ACC112 (cell line): ENCODE results near the gene OOSP1.

Experiments
- H2AFZ ChIP-seq: fragments of 200-600 bp; sonication (generic); one replicate; pipeline ENCODE4 v1.6.0; 2017; ENCODE audit warnings: antibody characterized with exemption, low read length; ENCODE audit not compliant: unreplicated experiment
- H3K27ac ChIP-seq: fragments of 200-600 bp; sonication (generic); 2 replicates; pipeline ENCODE4 v1.5.1; 2014; ENCODE audit warnings: low read depth, mild to moderate bottlenecking, antibody characterized with exemption, low read length, moderate library complexity
- H3K27me3 ChIP-seq: fragments of 200-600 bp; sonication (generic); 2 replicates; pipeline ENCODE4 v1.6.1; 2014; ENCODE audit warnings: mild to moderate bottlenecking, antibody characterized with exemption, low read length, moderate library complexity, mixed read lengths; ENCODE audit not compliant: insufficient read depth
- H3K36me3 ChIP-seq: fragments of 200-600 bp; sonication (generic); 2 replicates; pipeline ENCODE4 v1.6.1; 2016; ENCODE audit warnings: mild to moderate bottlenecking, antibody characterized with exemption, low read length, moderate library complexity, mixed read lengths; ENCODE audit not compliant: insufficient read depth
- H3K4me1 ChIP-seq: fragments of 200-600 bp; sonication (generic); one replicate; pipeline ENCODE4 v1.6.1; 2016; ENCODE audit warnings: low read length, mixed read lengths; ENCODE audit not compliant: insufficient read depth, unreplicated experiment, control insufficient read depth
- H3K4me3 ChIP-seq: fragments of 200-600 bp; sonication (generic); 2 replicates; pipeline ENCODE4 v1.5.1; 2014; ENCODE audit warnings: mild to moderate bottlenecking, low read depth, low read length
- H3K79me2 ChIP-seq: fragments of 200-600 bp; sonication (generic); one replicate; pipeline ENCODE4 v1.6.0; 2016; ENCODE audit warnings: low read length; ENCODE audit not compliant: control insufficient read depth, unreplicated experiment, insufficient read depth

The OOSP1 gene

DNA sequence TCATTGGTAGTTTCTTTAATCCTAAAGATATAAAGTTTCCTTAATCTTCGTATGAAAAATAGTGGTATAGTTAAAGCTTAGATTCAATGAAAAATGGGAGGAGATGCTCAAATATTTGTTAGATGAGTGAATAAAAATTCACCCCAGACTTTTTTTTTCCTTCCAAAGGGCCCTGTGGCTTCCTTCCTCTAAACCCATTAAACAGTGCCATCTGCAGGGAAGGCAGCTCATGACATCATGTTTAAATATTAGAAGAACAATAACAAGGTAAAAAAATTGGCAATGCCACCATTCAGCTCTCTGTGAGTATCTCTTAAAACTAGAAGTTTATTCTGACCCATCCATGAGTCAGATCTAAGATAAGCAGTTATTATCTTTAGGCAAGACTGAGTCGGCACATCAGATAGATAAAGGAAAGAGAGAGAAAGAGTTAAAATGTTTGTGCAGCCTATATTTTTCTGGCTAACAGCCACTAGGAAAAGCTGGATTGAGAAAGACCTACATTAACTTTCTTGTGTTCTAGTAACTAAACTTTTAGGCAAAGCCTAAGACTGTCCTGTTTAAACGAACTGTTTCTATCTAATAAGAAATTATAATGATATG, 19.1 kb upstream of the OOSP1 start:
- peaks cover 9% of the 10 kb centered on the region for H3K4me1 ChIP-seq
- H3K79me2 ChIP-seq = no peaks in the 10 kb centered on the region
- no peaks in the 10 kb centered on the region for H3K36me3 ChIP-seq
- H3K27ac ChIP-seq = peak overlapping the region; percentile 78
- H3K27me3 ChIP-seq = no peaks in the 10 kb centered on the region
- H2AFZ ChIP-seq = no peak overlapping the region
- no peak overlapping the region for H3K4me3 ChIP-seq

DNA sequence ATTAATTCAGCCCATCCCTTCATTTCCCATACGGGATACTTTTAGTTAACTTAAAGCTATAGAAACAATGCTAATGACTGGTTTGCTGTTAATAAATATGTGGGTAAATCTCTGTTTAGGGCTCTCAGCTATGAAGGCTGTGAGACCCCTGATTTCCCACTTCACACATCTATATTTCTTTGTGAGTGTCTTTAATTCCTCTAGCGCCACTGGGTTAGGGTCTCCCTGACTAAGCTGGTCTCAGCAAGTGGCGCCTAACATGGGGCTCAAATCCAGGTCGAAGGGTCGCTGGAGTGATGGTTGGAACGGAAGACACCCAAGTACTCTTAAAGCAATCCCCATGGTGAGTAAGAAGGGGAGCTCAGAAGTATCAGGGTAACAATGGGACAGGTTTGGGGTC, 14.4 kb upstream of the OOSP1 start:
- Histone ChIP-seq H3K27me3 (no peaks in the 10 kb centered on the region), H3K36me3 (no peaks in the 10 kb centered on the region), H3K4me3 (no peak overlapping the region), H3K27ac (no peak overlapping the region), H3K4me1 (peaks cover under 1% of the 10 kb centered on the region), H2AFZ (no peak overlapping the region), H3K79me2 (no peaks in the 10 kb centered on the region)

DNA sequence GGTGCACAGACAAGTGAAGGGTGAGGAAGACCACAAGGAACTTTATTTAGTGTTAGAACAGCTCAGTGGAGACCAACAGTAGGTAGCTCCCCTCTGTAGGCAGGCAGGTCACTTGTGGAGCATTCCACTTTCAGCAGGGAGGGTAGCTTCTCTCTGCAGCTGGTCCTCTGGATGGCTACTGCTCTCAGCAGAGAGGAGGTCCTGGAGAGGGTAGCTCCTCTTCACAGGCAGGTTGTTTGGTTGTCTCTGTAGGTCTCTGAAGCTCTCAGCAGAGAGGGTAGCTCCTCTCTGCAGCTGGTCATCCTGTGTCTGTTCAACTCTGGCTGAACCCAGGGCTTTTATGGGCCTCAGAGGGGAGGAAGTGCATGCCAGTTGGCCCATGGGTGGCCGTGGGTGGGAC, 6.5 kb upstream of the OOSP1 start:
- no peak overlapping the region for H3K27ac ChIP-seq
- H3K36me3 ChIP-seq = no peaks in the 10 kb centered on the region
- H3K79me2 ChIP-seq = no peaks in the 10 kb centered on the region
- no peak overlapping the region for H2AFZ ChIP-seq
- H3K27me3 ChIP-seq = peaks cover 9% of the 10 kb centered on the region; the same call in 1 of the 2 replicates
- no peak overlapping the region for H3K4me3 ChIP-seq
- no peaks in the 10 kb centered on the region for H3K4me1 ChIP-seq

DNA sequence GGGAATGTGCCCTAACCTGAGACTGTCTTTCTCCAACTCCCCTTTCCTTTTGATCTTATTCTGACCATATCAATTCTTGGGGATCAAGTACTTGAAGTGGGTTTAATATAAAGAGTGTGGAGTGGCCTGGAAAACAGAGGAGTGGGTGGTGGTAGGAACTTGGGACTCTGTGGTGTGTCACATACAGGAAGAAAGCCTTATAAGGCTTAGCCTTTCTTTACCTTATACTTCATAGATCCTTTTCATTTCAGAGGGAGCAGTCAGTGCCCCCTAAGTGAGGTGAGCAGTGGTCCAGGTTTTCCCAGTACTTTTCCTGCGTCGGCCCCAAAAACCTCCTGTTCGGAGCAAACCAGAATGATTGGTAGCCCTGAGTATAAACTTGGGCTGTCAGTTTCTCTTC, 486 bp downstream of the OOSP1 start:
- Histone ChIP-seq H3K4me3 (no peak overlapping the region), H3K27ac (no peak overlapping the region), H2AFZ (no peak overlapping the region), H3K36me3 (no peaks in the 10 kb centered on the region), H3K27me3 (peaks cover 34% of the 10 kb centered on the region), H3K79me2 (no peaks in the 10 kb centered on the region), H3K4me1 (no peaks in the 10 kb centered on the region)

DNA sequence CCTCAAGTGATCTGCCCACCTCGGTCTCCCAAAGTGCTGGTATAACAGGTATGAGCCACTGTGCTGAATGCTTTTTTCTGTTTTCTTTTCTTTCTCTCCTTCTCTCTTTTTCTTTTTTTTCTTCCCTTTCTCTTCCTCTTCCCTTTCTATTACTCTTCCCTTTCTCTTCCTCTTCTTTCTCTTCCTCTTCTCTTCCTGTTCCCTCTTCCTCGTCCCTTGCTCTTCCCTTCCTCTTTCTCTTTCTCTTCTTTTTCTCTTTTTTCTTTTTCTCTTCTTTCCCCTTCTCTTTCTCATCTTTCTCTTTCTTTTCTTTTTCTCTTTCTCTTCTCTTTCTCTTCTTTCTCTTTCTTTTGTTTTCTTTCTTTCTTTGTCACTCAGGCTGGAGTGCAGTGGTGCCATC, 1.2 kb downstream of the OOSP1 start:
- Histone ChIP-seq H2AFZ (no peak overlapping the region), H3K79me2 (no peaks in the 10 kb centered on the region), H3K27ac (no peak overlapping the region), H3K27me3 (peaks cover 31% of the 10 kb centered on the region), H3K4me3 (no peak overlapping the region), H3K36me3 (no peaks in the 10 kb centered on the region), H3K4me1 (no peaks in the 10 kb centered on the region)

DNA sequence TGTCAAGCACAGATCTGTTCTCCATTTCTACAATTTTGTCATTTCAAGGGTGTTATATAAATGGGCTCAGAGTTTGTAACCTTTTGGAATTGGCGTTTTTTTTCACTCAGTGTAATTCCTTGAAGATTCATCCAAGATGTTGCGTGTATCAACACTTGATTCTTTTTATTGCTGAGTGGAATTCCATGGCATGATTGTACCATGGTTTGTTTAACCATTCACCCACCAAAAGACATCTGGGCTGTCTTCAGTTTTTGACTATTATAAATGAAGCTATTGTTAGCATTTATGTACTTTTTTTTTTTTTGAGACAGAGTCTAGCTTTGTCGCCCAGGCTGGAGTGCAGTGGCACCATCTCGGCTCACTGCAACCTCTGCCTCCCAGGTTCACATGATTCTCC, 2.9 kb downstream of the OOSP1 start:
- H3K27ac ChIP-seq = no peak overlapping the region
- H3K79me2 ChIP-seq = no peaks in the 10 kb centered on the region
- H3K27me3 ChIP-seq = peaks cover 31% of the 10 kb centered on the region
- no peak overlapping the region for H3K4me3 ChIP-seq
- no peak overlapping the region for H2AFZ ChIP-seq
- H3K4me1 ChIP-seq = no peaks in the 10 kb centered on the region
- no peaks in the 10 kb centered on the region for H3K36me3 ChIP-seq

DNA sequence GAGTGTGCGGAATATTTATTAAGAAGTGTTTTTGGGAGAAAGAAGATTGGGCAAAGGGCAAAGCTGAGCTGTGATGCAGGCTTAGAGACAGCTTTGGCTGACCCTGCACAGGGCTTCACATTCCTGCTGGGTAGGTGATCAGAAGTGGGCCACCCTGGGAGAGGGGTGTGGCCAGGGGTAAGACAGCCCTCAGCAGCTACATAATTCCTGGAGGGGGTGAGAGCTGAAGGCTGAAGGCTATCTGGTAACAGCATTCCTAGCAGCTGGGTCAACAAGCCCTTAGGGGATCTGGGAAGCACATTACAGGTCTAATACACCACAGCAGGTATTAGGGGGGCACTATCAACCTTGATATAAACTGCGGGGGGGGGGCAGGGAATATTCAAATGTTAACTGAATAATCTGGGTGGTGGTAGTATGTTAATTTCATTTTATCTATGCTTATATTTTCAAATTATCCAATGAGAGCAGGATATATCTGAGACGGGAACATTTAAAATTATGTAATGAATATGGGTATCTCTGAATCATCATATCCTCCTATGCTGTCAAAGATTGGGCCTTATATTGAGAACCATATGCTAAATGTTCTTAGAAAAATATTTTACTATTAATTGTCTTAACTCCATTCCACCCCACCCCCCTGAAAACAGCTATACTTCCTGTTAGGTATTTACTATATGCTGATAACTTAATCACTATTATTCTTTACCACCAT, 5.9 kb downstream of the OOSP1 start:
- H3K27me3 ChIP-seq = 0 out of 2 replicates have a peak, but pooled peaks cover 8% of the 10 kb centered on the region
- H3K4me1 ChIP-seq = no peaks in the 10 kb centered on the region
- H3K4me3 ChIP-seq = no peak overlapping the region
- no peaks in the 10 kb centered on the region for H3K79me2 ChIP-seq
- H3K27ac ChIP-seq = no peak overlapping the region
- H3K36me3 ChIP-seq = no peaks in the 10 kb centered on the region
- no peak overlapping the region for H2AFZ ChIP-seq

GRCh38 chr11:59944720-59945119, 6.5 kb downstream of the OOSP1 start:
- H3K79me2 ChIP-seq = no peaks in the 10 kb centered on the region
- 0 out of 2 replicates have a peak, but pooled peaks cover 8% of the 10 kb centered on the region for H3K27me3 ChIP-seq
- H3K4me1 ChIP-seq = no peaks in the 10 kb centered on the region
- H3K4me3 ChIP-seq = no peak overlapping the region
- H3K27ac ChIP-seq = no peak overlapping the region
- H3K36me3 ChIP-seq = no peaks in the 10 kb centered on the region
- H2AFZ ChIP-seq = no peak overlapping the region

DNA sequence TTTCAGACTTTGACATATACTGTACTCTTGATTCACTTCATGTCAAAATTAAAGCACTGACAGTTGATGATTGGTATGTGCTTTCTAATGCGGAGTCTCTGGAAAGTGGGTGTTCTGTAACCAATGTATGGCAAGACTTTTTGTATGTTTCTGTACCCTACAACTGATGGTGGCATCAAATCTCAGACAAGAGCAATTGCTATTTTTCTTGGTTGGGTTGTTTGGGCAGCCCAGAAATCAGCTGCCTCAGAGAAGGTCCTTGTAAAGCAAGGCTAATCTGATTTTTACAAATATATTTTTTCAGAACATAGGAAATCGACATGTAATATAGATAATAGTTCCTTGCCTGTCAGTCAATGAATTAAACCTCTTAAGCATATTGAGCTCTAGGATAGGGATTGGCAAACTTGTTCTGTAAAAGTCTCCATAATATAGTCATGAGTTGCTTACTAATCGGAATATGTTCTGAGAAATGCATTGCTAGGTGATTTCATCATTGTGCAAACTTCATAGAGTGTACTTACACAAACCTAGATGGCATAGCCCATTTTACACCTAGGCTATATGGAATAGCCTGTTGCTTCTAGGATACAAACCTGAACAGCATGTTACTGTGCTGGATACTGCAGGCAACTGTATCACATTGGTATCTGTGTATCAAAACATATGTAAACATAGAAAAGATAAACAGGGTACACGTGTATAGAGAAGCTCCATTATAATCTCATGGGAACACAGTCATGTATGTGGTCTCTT, 15.4 kb downstream of the OOSP1 start:
- H2AFZ ChIP-seq = no peak overlapping the region
- no peaks in the 10 kb centered on the region for H3K36me3 ChIP-seq
- no peaks in the 10 kb centered on the region for H3K27me3 ChIP-seq
- H3K27ac ChIP-seq = no peak overlapping the region
- no peaks in the 10 kb centered on the region for H3K4me1 ChIP-seq
- H3K79me2 ChIP-seq = no peaks in the 10 kb centered on the region
- no peak overlapping the region for H3K4me3 ChIP-seq

DNA sequence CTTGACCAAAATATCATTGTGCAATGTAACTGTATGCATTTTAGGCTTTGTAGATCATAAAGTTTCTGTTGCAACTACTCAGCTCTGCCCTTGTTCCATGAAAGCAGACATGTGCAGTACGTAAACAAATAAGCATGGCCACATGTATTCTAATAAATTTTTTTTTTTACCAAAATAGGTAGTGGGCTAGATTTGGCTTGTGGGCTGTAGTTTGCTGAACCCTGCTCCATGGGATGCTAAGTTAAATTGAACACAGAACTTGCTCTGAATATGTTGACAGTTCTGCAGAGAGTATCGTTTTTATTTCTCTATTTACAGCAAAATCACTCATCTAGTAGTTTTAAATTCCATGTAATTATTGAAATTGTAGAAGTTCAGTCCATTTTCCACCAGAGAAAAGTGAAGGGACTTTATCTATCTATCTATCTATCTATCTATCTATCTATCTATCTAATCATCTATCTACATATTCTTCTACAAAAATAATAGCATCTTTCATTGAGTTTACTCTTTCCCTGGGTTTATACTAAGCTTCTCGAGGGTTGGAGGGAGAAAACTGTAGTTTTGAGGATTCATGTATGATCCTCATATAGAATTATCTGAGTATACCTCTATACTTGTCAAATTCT, 16.1 kb downstream of the OOSP1 start:
- Histone ChIP-seq H3K36me3 (no peaks in the 10 kb centered on the region), H3K27me3 (no peaks in the 10 kb centered on the region), H2AFZ (no peak overlapping the region), H3K4me3 (no peak overlapping the region), H3K4me1 (no peaks in the 10 kb centered on the region), H3K27ac (no peak overlapping the region), H3K79me2 (no peaks in the 10 kb centered on the region)
